ENCODE results near the gene SLC5A2.

The SLC5A2 gene

DNA sequence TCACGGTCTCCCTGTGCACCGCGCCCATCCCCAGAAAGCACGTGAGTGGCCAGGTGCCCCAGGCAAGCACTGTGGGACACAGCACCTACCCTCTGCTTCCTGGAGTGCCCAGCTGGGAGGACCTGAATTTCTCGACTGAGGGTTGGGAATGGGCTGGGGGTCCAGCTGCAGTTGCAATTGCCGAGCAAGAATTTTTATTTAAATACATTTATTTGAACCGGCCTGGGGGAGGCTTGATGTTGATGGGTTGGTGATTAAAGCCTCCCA lies 6.3 kb downstream of the SLC5A2 start:
- no peak overlapping the region for H3K4me3 ChIP-seq (ENCODE audit: control insufficient read depth in 1 of 7, extremely low read depth in 1 of 7, insufficient read depth in 4 of 7, low read depth in 2 of 7, low read length in 6 of 7)
- H3K27me3 ChIP-seq (replicated peaks in 2 of 5; ENCODE audit: control insufficient read depth in 4 of 5, insufficient read depth in 5 of 5, low read length in 4 of 5): no peaks in the 10 kb centered on the region
- H3K27ac ChIP-seq (ENCODE audit: insufficient read depth in 1 of 2, low read depth in 1 of 2, low read length in 2 of 2, poor library complexity in 1 of 2, severe bottlenecking in 2 of 2): no peak overlapping the region
- H3K9me3 ChIP-seq (ENCODE audit: control extremely low read depth in 1 of 5, control insufficient read depth in 4 of 5, insufficient read depth in 2 of 5, low read depth in 1 of 5, low read length in 4 of 5): no peaks in the 10 kb centered on the region
- ChIA-PET POLR2A (no interaction called here), CTCF (interaction anchor here (1.0 to 2.1 kb wide), 4 partner anchors 9 to 22 kb away, joined by 3 to 6 read pairs (median 3); no protein-coding TSS in a partner anchor)
- peaks cover 0 to 28% (median 22%) of the 10 kb centered on the region in 4 experiments for H3K4me1 ChIP-seq (ENCODE audit: control extremely low read depth in 1 of 4, control insufficient read depth in 4 of 4, insufficient read depth in 4 of 4, low read length in 3 of 4)
- DNase-seq: no peak
- peaks cover 8 to 42% (median 29%) of the 10 kb centered on the region in 4 experiments for H3K36me3 ChIP-seq (ENCODE audit: control insufficient read depth in 4 of 4, insufficient read depth in 4 of 4, low read length in 3 of 4)
- WGBS (ENCODE audit: insufficient coverage): 100% methylated on average over 4 of the region's 7 CpGs

DNA sequence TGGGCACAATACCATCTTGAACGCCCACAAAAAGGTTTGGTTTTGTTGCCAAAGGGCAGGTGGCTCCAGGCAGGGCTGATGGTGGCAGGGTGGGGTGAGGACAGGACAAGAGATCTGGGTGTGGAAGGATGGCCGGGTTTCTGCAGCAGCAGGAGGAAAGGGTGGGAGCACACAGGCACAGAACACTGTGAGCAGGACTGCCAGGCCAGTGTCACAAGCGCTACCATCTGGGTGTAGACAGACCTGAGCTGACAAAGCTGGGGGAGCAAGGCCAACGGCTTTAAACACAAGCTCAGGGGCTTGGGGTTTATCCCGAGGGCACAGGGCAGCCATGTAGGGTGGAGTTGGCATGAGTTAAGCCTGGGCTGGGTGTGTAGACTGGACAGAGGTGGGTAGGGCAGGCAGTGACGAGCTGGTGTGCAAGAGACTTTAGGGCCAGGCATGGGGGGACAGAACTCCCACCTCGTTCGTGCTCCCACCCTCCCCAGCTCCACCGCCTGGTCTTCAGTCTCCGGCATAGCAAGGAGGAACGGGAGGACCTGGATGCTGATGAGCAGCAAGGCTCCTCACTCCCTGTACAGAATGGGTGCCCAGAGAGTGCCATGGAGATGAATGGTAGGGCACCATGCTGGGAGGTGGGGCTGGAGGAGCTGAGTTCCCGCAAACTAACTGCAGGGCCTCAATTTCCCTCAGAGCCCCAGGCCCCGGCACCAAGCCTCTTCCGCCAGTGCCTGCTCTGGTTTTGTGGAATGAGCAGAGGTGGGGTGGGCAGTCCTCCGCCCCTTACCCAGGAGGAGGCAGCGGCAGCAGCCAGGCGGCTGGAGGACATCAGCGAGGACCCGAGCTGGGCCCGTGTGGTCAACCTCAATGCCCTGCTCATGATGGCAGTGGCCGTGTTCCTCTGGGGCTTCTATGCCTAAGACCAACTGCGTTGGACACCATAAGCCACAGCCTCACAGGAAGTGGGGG lies 7.0 kb downstream of the SLC5A2 start:
- no peak for DNase-seq
- Histone ChIP-seq H3K4me3 (ENCODE audit: control insufficient read depth in 1 of 7, extremely low read depth in 1 of 7, insufficient read depth in 4 of 7, low read depth in 2 of 7, low read length in 6 of 7) (no peak overlapping the region), H3K9me3 (ENCODE audit: control extremely low read depth in 1 of 5, control insufficient read depth in 4 of 5, insufficient read depth in 2 of 5, low read depth in 1 of 5, low read length in 4 of 5) (no peaks in the 10 kb centered on the region), H3K27ac (ENCODE audit: insufficient read depth in 1 of 2, low read depth in 1 of 2, low read length in 2 of 2, poor library complexity in 1 of 2, severe bottlenecking in 2 of 2) (no peak overlapping the region), H3K27me3 (replicated peaks in 2 of 5; ENCODE audit: control insufficient read depth in 4 of 5, insufficient read depth in 5 of 5, low read length in 4 of 5) (no peaks in the 10 kb centered on the region), H3K36me3 (ENCODE audit: control insufficient read depth in 4 of 4, insufficient read depth in 4 of 4, low read length in 3 of 4) (peaks cover 8 to 49% (median 30%) of the 10 kb centered on the region in 4 experiments), H3K4me1 (ENCODE audit: control extremely low read depth in 1 of 4, control insufficient read depth in 4 of 4, insufficient read depth in 4 of 4, low read length in 3 of 4) (peaks cover 0 to 24% (median 22%) of the 10 kb centered on the region in 4 experiments)
- ChIA-PET POLR2A (no interaction called here), CTCF (interaction anchor here (1.0 to 2.1 kb wide), 5 partner anchors 8 to 379 kb away, joined by 3 to 6 read pairs (median 3); no protein-coding TSS in a partner anchor)
- 94% methylated on average over 19 of the region's 22 CpGs for WGBS (ENCODE audit: insufficient coverage)

DNA sequence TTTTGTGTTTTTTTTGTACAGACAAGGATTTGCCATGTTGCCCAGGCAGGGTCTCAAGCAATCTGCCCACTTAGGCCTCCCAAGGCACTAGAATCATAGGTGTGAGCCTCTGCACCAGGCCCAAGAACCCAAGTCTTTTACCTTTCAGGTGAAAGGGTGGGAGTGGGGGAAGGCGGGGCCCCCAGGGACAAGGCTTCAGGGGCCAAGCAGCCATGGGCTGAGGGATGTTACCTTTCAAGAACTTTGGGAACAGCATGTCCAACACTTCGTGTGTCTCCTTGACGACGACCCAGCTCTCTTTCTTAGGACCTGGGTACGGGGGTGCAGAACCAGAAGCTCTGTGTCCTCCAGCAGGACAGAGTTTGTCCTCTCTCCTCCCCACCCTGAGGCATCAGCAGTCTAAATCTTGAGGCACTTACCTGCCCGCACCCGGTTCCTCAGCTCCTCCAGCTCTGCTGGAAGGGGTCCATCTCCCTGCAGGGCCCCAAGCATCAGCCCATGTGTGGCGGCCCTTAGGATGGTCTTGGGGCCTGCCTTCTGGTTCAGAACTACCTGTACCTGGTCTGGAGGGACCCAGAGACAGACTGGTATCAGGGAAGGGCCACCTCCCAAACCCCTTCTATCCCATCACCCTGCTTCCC lies 9.0 kb downstream of the SLC5A2 start:
- ChIA-PET CTCF (interaction anchor here (1.3 kb wide), 1 partner anchor 10 kb away, joined by 3 read pairs; no protein-coding TSS in a partner anchor), POLR2A (no interaction called here)
- Histone ChIP-seq H3K36me3 (ENCODE audit: control insufficient read depth in 4 of 4, insufficient read depth in 4 of 4, low read length in 3 of 4) (peaks cover 8 to 67% (median 46%) of the 10 kb centered on the region in 4 experiments), H3K9me3 (ENCODE audit: control extremely low read depth in 1 of 5, control insufficient read depth in 4 of 5, insufficient read depth in 2 of 5, low read depth in 1 of 5, low read length in 4 of 5) (no peaks in the 10 kb centered on the region), H3K27me3 (replicated peaks in 2 of 5; ENCODE audit: control insufficient read depth in 4 of 5, insufficient read depth in 5 of 5, low read length in 4 of 5) (no peaks in the 10 kb centered on the region), H3K4me1 (ENCODE audit: control extremely low read depth in 1 of 4, control insufficient read depth in 4 of 4, insufficient read depth in 4 of 4, low read length in 3 of 4) (peaks cover 0 to 22% (median 17%) of the 10 kb centered on the region in 4 experiments), H3K4me3 (ENCODE audit: control insufficient read depth in 1 of 7, extremely low read depth in 1 of 7, insufficient read depth in 4 of 7, low read depth in 2 of 7, low read length in 6 of 7) (no peak overlapping the region), H3K27ac (ENCODE audit: insufficient read depth in 1 of 2, low read depth in 1 of 2, low read length in 2 of 2, poor library complexity in 1 of 2, severe bottlenecking in 2 of 2) (no peak overlapping the region)
- 97% methylated on average over 8 of the region's 8 CpGs for WGBS (ENCODE audit: insufficient coverage)
- no peak for DNase-seq

DNA sequence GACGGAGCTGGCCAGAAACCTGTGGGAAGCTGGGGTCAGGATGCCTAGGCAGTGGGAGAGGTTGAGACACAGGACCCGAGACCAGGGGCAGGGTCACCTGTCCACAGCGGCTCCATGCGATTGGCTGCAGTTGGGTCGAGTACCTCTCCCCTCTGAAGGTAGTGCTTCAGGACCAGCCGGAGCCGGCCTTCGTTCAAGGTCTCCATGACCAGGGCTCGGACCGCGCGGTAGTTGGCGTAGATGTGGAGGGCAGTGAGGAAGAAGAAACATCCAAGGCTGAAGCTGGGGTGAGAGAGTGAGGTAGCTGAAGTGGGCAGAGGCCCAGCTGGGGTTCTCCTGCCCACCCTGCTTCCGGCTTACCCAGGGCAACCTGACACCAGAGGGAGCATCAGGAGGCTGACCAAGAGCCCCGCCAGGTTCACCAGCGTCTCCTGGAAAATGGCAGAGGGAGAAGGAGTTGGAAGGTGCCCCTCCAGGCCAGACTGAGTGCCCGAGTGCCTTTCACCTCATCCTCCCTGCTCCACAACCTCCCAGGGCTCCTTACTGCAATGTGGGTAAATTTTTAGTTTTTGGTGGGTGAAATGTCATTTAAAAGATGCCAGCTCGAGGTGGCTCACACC lies 10.7 kb downstream of the SLC5A2 start:
- 95% methylated on average over 14 of the region's 18 CpGs for WGBS (ENCODE audit: insufficient coverage)
- H3K9me3 ChIP-seq (ENCODE audit: control extremely low read depth in 1 of 5, control insufficient read depth in 4 of 5, insufficient read depth in 2 of 5, low read depth in 1 of 5, low read length in 4 of 5): no peaks in the 10 kb centered on the region
- no peak overlapping the region for H3K4me3 ChIP-seq (ENCODE audit: control insufficient read depth in 1 of 7, extremely low read depth in 1 of 7, insufficient read depth in 4 of 7, low read depth in 2 of 7, low read length in 6 of 7)
- no peaks in the 10 kb centered on the region for H3K27me3 ChIP-seq (replicated peaks in 2 of 5; ENCODE audit: control insufficient read depth in 4 of 5, insufficient read depth in 5 of 5, low read length in 4 of 5)
- no peak overlapping the region for H3K27ac ChIP-seq (ENCODE audit: insufficient read depth in 1 of 2, low read depth in 1 of 2, low read length in 2 of 2, poor library complexity in 1 of 2, severe bottlenecking in 2 of 2)
- peaks cover 0 to 6% (median 1%) of the 10 kb centered on the region in 4 experiments for H3K4me1 ChIP-seq (ENCODE audit: control extremely low read depth in 1 of 4, control insufficient read depth in 4 of 4, insufficient read depth in 4 of 4, low read length in 3 of 4)
- ChIA-PET POLR2A (interaction anchor here (0.6 kb wide), 1 partner anchor 8 kb away, joined by 4 read pairs; no protein-coding TSS in a partner anchor), CTCF (interaction anchor here (1.6 kb wide), 1 partner anchor 8 kb away, joined by 5 read pairs; no protein-coding TSS in a partner anchor)
- no peak for DNase-seq
- peaks cover 8 to 83% (median 59%) of the 10 kb centered on the region in 4 experiments for H3K36me3 ChIP-seq (ENCODE audit: control insufficient read depth in 4 of 4, insufficient read depth in 4 of 4, low read length in 3 of 4)

DNA sequence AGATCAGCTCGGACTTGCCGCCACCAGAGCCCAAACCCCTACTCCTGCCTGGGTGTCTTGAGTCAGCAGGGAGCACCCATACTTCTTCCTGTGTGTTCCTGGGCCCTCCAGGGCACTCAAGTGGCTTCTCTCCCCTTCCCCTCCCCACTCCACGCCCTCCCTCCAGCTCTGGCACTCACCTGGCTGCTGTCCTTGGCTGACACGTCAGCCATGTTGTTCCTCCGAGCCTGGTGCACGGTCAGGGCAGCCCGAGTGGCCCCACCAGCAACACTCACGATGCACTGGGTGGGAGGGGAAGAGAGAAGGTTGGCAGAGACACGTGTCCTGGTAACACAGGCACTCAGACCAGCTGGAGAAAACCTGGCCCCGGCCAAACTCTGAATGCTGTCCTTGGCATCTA lies 13.7 kb downstream of the SLC5A2 start:
- no peaks in the 10 kb centered on the region for H3K4me1 ChIP-seq (ENCODE audit: control extremely low read depth in 1 of 4, control insufficient read depth in 4 of 4, insufficient read depth in 4 of 4, low read length in 3 of 4)
- DNase-seq: no peak
- no peaks in the 10 kb centered on the region for H3K27me3 ChIP-seq (replicated peaks in 2 of 5; ENCODE audit: control insufficient read depth in 4 of 5, insufficient read depth in 5 of 5, low read length in 4 of 5)
- H3K9me3 ChIP-seq (ENCODE audit: control extremely low read depth in 1 of 5, control insufficient read depth in 4 of 5, insufficient read depth in 2 of 5, low read depth in 1 of 5, low read length in 4 of 5): no peaks in the 10 kb centered on the region
- H3K4me3 ChIP-seq (ENCODE audit: control insufficient read depth in 1 of 7, extremely low read depth in 1 of 7, insufficient read depth in 4 of 7, low read depth in 2 of 7, low read length in 6 of 7): no peak overlapping the region
- H3K27ac ChIP-seq (ENCODE audit: insufficient read depth in 1 of 2, low read depth in 1 of 2, low read length in 2 of 2, poor library complexity in 1 of 2, severe bottlenecking in 2 of 2): no peak overlapping the region
- 98% methylated on average over 7 of the region's 10 CpGs for WGBS (ENCODE audit: insufficient coverage)
- ChIA-PET CTCF (interaction anchor here (1.2 to 1.5 kb wide), 2 partner anchors 11 to 36 kb away, joined by 3 to 5 read pairs; partner anchors contain the start of gene RUSF1), POLR2A (no interaction called here)
- H3K36me3 ChIP-seq (ENCODE audit: control insufficient read depth in 4 of 4, insufficient read depth in 4 of 4, low read length in 3 of 4): peaks cover 7 to 87% (median 61%) of the 10 kb centered on the region in 4 experiments

DNA sequence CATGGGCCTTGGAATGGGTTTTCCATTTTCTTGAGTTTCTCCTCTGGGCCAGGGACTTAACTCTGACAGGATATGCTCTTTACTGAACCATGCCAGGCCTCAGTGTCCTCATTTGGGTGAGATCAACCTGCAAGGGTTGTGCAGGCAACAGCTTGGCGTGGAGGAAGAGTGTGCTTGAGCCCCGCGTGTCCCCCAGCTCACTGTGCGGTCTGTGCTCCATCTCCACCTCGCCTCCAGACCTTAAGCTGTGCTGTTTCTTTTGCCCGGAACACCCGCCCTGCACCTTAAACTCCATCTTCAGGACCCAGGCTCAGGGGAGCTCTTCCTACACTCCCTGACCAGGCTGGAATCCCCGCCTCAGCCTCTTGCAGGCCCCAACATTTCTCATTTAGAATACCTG lies 15.6 kb downstream of the SLC5A2 start:
- peaks cover 0 to 3% (median 2%) of the 10 kb centered on the region in 4 experiments for H3K4me1 ChIP-seq (ENCODE audit: control extremely low read depth in 1 of 4, control insufficient read depth in 4 of 4, insufficient read depth in 4 of 4, low read length in 3 of 4)

More for the DNA sequence above, 15.6 kb downstream of the SLC5A2 start:
- Histone ChIP-seq H3K9me3 (ENCODE audit: control extremely low read depth in 1 of 5, control insufficient read depth in 4 of 5, insufficient read depth in 2 of 5, low read depth in 1 of 5, low read length in 4 of 5) (no peaks in the 10 kb centered on the region), H3K27ac (ENCODE audit: insufficient read depth in 1 of 2, low read depth in 1 of 2, low read length in 2 of 2, poor library complexity in 1 of 2, severe bottlenecking in 2 of 2) (no peak overlapping the region), H3K4me3 (ENCODE audit: control insufficient read depth in 1 of 7, extremely low read depth in 1 of 7, insufficient read depth in 4 of 7, low read depth in 2 of 7, low read length in 6 of 7) (no peak overlapping the region), H3K36me3 (ENCODE audit: control insufficient read depth in 4 of 4, insufficient read depth in 4 of 4, low read length in 3 of 4) (peaks cover 3 to 69% (median 48%) of the 10 kb centered on the region in 4 experiments), H3K27me3 (replicated peaks in 2 of 5; ENCODE audit: control insufficient read depth in 4 of 5, insufficient read depth in 5 of 5, low read length in 4 of 5) (no peaks in the 10 kb centered on the region)
- ChIA-PET CTCF (interaction anchor here (1.4 to 1.7 kb wide), 2 partner anchors 9 to 43 kb away, joined by 4 to 6 read pairs; no protein-coding TSS in a partner anchor), POLR2A (no interaction called here)
- DNase-seq: no peak
- WGBS (ENCODE audit: insufficient coverage): 98% methylated on average over 6 of the region's 8 CpGs
